ENCODE data around the gene UBE2J1. TPM values are rescaled to one million over a fixed set of nuclear protein-coding genes. Genes with fewer than 3 reads are reported as not detected.

Gene UBE2J1
- total RNA-seq, 6 donors from 2014 or later: 16.5 to 55.5 (median 37.4) TPM

DNA sequence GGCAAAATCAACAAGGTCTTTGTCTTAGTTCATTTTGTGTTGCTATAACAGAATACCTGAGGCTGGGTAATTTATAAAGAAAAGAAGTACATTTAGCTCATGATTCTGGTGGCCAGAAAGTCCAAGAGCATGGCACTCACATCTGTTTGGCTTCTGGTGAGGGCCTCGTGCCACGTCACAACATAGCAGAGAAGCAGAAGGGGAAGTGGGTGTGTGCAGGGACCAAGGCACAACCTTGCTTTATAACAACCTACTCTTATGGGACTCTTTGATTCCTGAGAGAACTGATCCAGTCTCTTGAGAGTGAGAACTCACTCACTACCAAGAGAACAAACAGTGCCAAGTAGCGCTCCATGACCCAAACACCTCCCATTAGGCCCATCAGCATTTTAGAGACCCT is 62.8 kb downstream of the UBE2J1 start:
- WGBS, 2 donors: 84 to 85% methylated on average over 3 of the region's 3 CpGs
- DNase-seq (no peak), ATAC-seq (ENCODE audit: low FRiP score in 2 of 2) (no peak)
- no peaks in the 10 kb centered on the region for H3K9me3 ChIP-seq
- no peak overlapping the region for H3K4me3 ChIP-seq
- no peak overlapping the region for H3K27ac ChIP-seq
- TF ChIP-seq POLR2AphosphoS5 (IDR thresholded peaks at IDR 0.05): no peak
- no peak for TF ChIP-seq EP300 (IDR thresholded peaks at IDR 0.05)
- TF ChIP-seq, protein P1, sequence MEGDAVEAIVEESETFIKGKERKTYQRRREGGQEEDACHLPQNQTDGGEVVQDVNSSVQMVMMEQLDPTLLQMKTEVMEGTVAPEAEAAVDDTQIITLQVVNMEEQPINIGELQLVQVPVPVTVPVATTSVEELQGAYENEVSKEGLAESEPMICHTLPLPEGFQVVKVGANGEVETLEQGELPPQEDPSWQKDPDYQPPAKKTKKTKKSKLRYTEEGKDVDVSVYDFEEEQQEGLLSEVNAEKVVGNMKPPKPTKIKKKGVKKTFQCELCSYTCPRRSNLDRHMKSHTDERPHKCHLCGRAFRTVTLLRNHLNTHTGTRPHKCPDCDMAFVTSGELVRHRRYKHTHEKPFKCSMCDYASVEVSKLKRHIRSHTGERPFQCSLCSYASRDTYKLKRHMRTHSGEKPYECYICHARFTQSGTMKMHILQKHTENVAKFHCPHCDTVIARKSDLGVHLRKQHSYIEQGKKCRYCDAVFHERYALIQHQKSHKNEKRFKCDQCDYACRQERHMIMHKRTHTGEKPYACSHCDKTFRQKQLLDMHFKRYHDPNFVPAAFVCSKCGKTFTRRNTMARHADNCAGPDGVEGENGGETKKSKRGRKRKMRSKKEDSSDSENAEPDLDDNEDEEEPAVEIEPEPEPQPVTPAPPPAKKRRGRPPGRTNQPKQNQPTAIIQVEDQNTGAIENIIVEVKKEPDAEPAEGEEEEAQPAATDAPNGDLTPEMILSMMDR (IDR thresholded peaks at IDR 0.05): no peak
- no peak for TF ChIP-seq POLR2A (IDR thresholded peaks at IDR 0.05)
- no peaks in the 10 kb centered on the region for H3K4me1 ChIP-seq
- no peaks in the 10 kb centered on the region for H3K27me3 ChIP-seq
- no peaks in the 10 kb centered on the region for H3K36me3 ChIP-seq

DNA sequence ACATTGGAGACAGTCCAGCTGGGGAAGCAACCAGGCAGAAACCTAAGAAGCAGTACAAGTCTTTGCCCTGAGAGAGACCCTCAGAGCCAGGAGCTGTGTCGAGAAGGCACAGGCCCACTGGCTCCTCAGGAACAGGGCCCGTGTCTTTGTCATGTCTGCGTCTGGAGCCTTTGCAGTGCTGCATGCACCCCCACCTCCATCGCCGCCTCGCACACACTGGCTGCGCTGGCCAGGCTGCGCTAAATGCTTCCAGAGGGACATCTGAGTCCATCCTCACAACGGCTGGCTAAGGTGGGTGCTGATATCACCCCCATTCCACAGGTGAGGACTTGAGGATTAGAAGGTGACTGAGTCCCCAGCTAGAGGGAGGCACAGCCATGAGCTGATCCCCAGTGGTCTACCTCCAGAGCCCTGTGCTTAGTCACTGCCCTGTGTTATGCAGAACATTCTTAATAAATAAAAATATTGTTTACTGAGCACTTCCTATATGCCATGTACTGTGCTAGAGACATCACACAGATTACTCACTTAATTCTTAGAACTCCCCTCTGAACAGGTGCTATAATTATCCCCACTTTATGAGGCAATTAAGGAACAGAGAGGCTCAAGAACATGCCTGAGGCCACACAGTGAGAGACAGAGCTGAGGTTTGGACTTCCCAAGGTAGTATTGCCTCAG is 65.0 kb downstream of the UBE2J1 start:
- Histone ChIP-seq H3K4me3 (no peak overlapping the region), H3K9me3 (no peaks in the 10 kb centered on the region), H3K4me1 (no peaks in the 10 kb centered on the region), H3K27me3 (no peaks in the 10 kb centered on the region), H3K27ac (no peak overlapping the region), H3K36me3 (no peaks in the 10 kb centered on the region)
- ATAC-seq (ENCODE audit: low FRiP score in 2 of 2) (no peak), DNase-seq (peak in 1 of 2 donors; percentile 57)
- TF ChIP-seq POLR2AphosphoS5 (IDR thresholded peaks at IDR 0.05) (no peak), POLR2A (IDR thresholded peaks at IDR 0.05) (no peak), EP300 (IDR thresholded peaks at IDR 0.05) (no peak)
- TF ChIP-seq, protein P1 (IDR thresholded peaks at IDR 0.05): no peak
- 93 to 100% methylated on average over 4 to 9 of the region's 9 CpGs for WGBS, 2 donors

DNA sequence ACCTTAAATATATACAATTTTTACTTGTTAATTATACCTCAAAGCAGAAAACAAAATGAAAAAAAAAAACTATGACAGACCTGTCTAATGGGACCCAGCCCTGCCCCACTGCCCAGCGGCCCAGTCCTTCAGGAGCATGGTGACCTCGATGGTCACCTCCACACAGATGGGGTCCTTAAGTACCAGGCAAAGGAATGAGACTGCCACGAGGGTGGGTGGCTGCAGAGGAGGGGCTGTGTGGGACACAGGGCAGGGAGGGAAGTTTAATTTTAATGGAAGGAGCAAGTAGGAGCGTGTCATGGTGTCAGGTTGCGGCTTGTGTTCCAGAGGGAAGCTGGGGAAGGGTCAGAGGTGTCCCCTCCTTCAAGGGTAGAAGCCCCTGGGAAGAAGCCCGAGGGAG is 66.0 kb downstream of the UBE2J1 start:
- TF ChIP-seq EP300 (IDR thresholded peaks at IDR 0.05): no peak
- TF ChIP-seq, protein P1 (IDR thresholded peaks at IDR 0.05): no peak
- no peak for TF ChIP-seq POLR2A (IDR thresholded peaks at IDR 0.05)
- TF ChIP-seq POLR2AphosphoS5 (IDR thresholded peaks at IDR 0.05): no peak
- no peaks in the 10 kb centered on the region for H3K4me1 ChIP-seq

GRCh38 chr6:89284963-89285735 is 67.4 kb downstream of the UBE2J1 start:
- Histone ChIP-seq H3K9me3 (no peaks in the 10 kb centered on the region), H3K4me1 (no peaks in the 10 kb centered on the region), H3K27me3 (no peaks in the 10 kb centered on the region), H3K36me3 (no peaks in the 10 kb centered on the region), H3K27ac (no peak overlapping the region), H3K4me3 (no peak overlapping the region)
- WGBS, 2 donors: 67 to 81% methylated on average over 7 to 15 of the region's 15 CpGs
- TF ChIP-seq POLR2AphosphoS5 (IDR thresholded peaks at IDR 0.05) (no peak), POLR2A (IDR thresholded peaks at IDR 0.05) (no peak), EP300 (IDR thresholded peaks at IDR 0.05) (no peak)
- TF ChIP-seq, protein P1 (IDR thresholded peaks at IDR 0.05): no peak
- no peak for ATAC-seq (ENCODE audit: low FRiP score in 2 of 2)
- DNase-seq: no peak

More for the DNA sequence above, 66.0 kb downstream of the UBE2J1 start:
- no peak for DNase-seq
- 73 to 74% methylated on average over 6 of the region's 6 CpGs for WGBS, 2 donors
- Histone ChIP-seq H3K27me3 (no peaks in the 10 kb centered on the region), H3K27ac (no peak overlapping the region), H3K4me3 (no peak overlapping the region), H3K9me3 (no peaks in the 10 kb centered on the region), H3K36me3 (no peaks in the 10 kb centered on the region)
- no peak for ATAC-seq (ENCODE audit: low FRiP score in 2 of 2)

Data from upper lobe of left lung (tissue), 6 donors.